NB4 (cell line): ENCODE results near the gene SRBD1.

Experiments used
- CTCF ChIP-seq: IDR thresholded peaks from one replicate; pipeline ENCODE4 v1.5.1; 2012; ENCODE audit warnings: low read depth, low read length
- POLR2A ChIP-seq: IDR thresholded peaks from 2 replicates; pipeline ENCODE4 v1.6.1; 2011; ENCODE audit warnings: mild to moderate bottlenecking; ENCODE audit not compliant: insufficient read length; ENCODE audit errors: extremely low read depth
- TF ChIP-seq, protein P1 (sequence below): IDR thresholded peaks from 2 replicates; pipeline ENCODE4 v1.6.1; 2011; ENCODE audit warnings: low read depth, low read length

GRCh38 chr2:45477546-45477945, 133.5 kb downstream of the SRBD1 start:
- TF ChIP-seq CTCF (no peak), POLR2A (no peak)
- TF ChIP-seq, protein P1, sequence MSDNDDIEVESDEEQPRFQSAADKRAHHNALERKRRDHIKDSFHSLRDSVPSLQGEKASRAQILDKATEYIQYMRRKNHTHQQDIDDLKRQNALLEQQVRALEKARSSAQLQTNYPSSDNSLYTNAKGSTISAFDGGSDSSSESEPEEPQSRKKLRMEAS, result no peak
